GM21717 (cell line): ENCODE results near the gene GCG.

Source experiments
- ATAC-seq: cut with Tn5 transposase; IDR thresholded peaks from one replicate; pipeline ENCODE4 v1.9.1; 2021; ENCODE audit warnings: mild to moderate bottlenecking, moderate library complexity; ENCODE audit not compliant: unreplicated experiment

GCG gene

GRCh38 chr2:162106146-162106551 lies 45.9 kb downstream of the GCG start:
- ATAC-seq: no peak

- no peak for ATAC-seq
These were observed 48.5 kb downstream of the GCG start for GRCh38 chr2:162103443-162104009.

GRCh38 chr2:162100579-162100978 lies 51.5 kb downstream of the GCG start:
- ATAC-seq: no peak

GRCh38 chr2:162099836-162100235 lies 52.2 kb downstream of the GCG start:
- ATAC-seq: no peak
